GM19328 (cell line): Measurements from ENCODE around the gene QRICH2.
A peak's percentile ranks its signal among the peaks of the same experiment; 100 is the strongest.
"Not testable (repeated sequence)": the region's sequence is repeated elsewhere in the genome, so short reads cannot be mapped to it uniquely, and the experiment has no call there.

ENCODE experiments used
- ATAC-seq: cut with Tn5 transposase; IDR thresholded peaks from one replicate; pipeline ENCODE4 v1.9.1; 2021; ENCODE audit warnings: mild to moderate bottlenecking, moderate library complexity; ENCODE audit not compliant: unreplicated experiment

The QRICH2 gene, protein sequence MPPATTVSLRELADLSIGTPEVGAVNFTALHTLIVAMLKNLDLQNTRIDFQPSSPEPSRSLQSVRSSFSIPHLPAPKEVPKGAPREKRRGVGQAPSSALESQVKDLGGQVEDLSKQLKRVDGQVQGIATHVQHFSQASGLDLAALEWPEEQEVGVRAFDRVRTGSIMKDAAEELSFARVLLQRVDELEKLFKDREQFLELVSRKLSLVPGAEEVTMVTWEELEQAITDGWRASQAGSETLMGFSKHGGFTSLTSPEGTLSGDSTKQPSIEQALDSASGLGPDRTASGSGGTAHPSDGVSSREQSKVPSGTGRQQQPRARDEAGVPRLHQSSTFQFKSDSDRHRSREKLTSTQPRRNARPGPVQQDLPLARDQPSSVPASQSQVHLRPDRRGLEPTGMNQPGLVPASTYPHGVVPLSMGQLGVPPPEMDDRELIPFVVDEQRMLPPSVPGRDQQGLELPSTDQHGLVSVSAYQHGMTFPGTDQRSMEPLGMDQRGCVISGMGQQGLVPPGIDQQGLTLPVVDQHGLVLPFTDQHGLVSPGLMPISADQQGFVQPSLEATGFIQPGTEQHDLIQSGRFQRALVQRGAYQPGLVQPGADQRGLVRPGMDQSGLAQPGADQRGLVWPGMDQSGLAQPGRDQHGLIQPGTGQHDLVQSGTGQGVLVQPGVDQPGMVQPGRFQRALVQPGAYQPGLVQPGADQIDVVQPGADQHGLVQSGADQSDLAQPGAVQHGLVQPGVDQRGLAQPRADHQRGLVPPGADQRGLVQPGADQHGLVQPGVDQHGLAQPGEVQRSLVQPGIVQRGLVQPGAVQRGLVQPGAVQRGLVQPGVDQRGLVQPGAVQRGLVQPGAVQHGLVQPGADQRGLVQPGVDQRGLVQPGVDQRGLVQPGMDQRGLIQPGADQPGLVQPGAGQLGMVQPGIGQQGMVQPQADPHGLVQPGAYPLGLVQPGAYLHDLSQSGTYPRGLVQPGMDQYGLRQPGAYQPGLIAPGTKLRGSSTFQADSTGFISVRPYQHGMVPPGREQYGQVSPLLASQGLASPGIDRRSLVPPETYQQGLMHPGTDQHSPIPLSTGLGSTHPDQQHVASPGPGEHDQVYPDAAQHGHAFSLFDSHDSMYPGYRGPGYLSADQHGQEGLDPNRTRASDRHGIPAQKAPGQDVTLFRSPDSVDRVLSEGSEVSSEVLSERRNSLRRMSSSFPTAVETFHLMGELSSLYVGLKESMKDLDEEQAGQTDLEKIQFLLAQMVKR (N-terminal part only)

DNA sequence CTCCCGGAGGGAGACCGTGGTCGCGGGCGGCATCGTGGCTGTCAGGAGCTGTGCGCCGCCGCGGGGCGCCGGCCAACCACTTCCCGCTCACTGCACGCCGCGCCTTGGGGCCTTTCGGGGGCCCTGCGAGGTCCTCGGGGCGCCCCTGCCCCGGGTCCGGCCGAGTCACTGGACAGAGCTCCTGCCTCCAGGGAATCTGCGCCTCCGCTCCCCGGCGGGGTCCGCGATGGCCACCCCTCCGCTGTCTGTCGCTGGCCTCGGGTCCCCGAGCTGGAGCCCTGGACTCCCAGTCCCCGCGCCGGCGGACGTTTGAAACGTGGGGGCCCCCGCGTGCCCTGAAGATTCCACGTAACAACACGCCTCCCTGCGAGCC lies at the start of gene QRICH2:
Gene QRICH2 (minus strand): TSS at position 311 of the 373 bp plus-strand sequence. CDS start 278 bp downstream, at position 33.
- ATAC-seq = no peak

DNA sequence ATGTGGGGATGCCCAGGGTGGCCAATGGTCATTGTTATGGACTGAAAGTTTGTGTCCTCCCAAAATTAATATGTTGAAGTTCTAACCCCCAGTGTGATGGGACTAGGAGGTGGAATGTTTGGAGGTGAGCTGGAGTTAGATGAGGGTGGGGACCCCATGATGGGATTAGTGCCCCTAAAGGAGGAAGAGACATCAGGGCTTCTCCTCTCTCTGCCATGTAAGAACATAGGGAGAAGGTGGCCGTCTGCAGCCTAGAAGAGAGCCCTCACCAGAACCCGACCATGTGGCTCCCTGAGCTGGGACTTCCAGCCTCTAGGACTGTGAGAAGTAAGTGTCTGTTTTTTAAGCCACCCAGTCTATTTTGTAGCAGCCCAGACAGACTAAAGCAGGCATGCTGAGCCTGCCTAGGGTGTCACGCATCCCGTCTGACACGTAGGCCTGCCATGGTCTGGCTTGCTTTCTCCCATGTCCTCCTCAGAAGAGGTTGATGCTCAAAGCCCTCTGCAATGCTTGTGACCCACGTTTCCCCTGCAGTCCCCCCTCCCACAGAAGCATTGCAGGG lies 49.6 kb upstream of the QRICH2 start:
- no peak for ATAC-seq

DNA sequence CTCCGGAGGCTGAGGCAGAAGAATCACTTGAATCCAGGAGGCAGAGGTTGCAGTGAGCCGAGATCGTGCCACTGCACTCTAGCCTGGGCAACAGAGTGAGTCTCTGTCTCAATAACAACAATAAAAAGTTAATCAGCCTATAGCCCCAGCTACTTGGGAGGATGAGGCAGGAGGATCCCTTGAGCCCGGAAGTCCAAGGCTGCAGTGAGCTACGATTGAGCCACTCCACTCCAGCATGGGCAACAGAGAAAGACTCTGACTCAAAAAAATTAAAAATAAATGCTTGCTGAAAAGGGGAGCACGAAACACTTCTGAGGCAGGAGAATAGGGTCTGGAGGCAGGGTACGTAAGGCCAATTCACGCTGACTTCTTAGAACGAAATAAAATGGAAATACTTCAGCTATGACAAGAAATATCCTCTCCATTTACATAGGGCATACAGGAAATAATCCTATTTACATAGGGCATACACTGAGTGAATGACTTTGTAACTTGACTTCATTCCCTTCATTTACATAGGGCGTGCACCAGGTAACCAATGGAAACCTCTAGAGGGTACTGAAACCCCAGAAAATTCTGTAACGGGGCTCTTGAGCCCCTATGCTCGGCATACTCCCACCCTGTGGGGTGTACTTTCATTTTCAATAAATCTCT lies 48.9 kb upstream of the QRICH2 start:
- no peak for ATAC-seq

DNA sequence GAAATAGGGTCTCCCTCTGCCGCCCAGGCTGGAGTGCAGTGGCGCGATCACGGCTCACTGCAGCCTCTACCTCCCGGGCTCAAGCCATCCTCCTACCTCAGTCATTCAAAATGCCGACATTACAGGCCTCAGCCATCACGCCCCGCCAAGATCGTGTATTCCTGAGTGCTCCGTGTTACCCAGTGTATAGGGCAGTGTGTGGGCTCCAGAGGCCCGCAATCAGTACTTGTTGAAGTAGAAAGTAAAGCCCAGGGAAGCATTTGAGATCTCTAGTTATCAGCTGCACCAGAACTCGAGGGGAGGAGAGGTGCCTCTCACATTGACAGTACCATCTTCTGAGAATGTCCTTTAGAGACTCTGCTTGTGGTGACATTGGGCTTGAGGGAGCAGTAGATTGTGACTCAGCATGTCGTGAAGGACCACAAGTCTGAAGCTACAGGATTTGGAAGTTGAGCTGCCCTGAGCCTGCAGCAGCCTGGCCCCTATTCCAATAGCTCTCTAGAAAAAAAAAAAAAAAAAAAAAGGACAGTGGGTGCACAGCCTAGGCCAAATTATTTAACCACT lies 46.8 kb upstream of the QRICH2 start:
- no peak for ATAC-seq

DNA sequence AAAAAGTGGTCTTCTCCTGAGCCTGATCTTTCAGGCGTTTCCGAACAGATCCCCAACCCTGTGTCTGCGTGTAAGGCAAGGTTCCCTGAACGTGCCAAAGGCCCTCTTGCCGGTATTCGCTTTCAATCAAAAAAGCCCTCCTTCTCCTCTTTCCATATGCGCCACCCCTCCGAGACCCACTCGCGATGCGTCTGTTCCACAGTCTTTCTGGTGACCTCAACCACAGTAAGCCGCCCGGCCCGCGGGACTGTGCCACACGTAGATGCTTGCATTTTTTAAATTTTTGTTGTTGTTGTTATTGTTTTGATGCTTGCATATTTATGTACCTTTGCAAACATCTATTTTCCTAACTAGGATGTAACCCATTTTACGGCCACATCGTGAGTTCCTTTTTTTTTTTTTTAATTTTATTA lies 46.2 kb upstream of the QRICH2 start:
- no peak for ATAC-seq

DNA sequence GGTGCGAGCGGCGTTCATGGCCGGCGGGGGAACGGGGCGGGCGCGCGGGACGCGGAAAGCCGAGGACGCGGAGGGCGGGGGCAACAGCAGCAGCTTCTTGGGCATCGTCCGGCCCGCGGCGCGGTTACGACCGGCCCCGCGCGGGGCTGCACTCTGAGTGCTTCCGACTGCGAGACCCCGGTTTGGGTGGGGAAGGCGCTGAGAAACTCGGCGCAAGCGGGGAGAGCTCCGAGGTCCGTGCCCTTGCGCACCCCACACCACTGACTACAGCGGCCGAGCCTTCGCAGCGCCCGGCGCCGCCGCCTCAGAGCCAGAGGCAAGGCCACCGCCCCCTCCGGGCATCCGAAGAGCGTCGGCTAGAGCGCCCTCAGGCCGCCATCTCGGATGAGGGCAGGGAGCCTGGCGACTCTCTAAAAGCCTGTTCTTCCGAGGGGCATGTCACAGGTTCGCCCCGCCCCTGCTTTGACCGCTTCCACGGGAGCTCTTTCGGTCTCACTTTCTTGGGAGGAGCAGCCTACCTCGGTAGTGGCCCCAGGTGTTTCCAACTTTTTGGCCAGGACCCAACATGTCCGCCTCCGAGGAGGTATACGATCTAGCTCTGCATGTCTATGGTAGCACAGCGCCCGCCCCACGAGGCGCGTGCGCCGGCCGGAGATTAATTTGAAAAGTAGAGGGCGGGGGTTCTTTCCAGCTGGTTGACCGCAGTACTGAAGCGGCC lies 45.7 kb upstream of the QRICH2 start, which contains the start of gene PRPSAP1:
Gene PRPSAP1 (minus strand): TSS at position 318 of the 718 bp plus-strand sequence. CDS start 213 bp downstream, at position 105.
- peak; percentile 73 for ATAC-seq

DNA sequence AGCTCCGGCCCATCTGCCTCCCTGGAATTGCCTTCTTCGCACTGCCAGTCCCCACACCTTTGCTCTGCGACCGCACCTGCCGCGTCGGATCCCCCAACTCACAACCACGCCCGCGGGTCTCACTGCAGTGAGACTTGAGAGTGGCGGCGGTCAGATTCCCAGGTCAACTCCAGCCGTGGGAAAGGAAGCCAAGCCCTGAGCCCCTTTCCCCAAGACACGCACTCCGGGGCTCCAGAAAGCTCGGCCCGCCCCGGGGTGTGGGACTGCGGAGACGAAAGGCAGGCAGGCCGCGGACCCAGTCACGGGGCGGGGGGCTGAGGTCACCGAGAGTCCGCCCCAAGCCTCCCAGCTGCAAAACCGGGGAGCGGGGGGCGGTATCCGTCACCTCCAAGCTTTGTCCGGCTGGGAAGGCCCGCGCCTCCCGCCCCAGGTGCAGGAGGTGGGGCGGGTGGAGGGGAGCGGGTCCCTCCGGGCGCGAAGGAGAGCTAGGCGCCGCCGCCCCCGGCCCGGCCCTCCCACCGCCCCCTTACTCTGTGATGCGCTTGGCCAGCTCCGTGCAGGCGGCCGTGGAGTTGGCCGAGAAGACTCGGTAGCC lies 45.0 kb upstream of the QRICH2 start:
- ATAC-seq = no peak

DNA sequence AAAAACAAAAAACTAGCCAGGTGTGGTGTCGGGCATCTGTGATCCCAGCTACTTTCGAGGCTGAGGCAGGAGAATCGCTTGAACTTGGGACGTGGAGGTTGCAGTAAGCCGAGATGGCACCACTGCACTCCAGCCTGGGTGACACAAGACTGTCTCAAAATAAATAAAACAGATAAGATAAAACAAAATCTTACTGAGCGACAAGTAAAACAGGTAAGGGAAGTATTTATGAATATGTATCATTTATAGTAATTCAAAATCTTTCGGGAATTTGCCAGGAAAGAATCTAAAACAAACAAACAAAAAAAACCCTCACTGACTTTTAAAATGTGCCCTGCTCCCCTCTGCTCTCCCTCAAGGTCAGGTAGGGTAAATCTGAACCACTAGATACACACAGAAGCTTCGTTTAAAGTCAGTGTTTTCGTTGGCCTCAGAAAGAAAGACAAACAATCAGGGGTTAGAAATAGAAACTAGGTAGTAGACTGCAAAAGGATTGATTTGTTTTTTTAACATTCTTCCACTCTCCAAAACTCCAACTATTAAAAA lies 43.5 kb upstream of the QRICH2 start:
- no peak for ATAC-seq

DNA sequence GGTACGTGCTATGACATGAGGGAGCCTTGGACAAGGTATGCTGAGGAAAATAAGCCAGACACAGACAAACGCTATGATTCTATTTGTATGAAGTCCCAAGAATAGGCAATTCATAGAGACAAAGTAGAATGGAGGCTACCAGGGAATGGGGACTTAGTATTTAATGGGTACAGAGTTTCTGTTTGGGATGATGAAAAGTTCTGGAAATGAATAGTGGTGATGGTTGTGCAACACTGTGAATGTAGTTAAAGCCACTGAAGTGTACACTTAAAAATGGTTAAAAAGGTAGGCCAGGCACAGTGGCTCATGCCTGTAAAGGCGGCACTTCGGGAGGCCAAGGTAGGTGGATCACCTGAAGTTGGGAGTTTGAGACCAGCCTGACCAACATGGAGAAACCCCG lies 42.4 kb upstream of the QRICH2 start:
- ATAC-seq = no peak

DNA sequence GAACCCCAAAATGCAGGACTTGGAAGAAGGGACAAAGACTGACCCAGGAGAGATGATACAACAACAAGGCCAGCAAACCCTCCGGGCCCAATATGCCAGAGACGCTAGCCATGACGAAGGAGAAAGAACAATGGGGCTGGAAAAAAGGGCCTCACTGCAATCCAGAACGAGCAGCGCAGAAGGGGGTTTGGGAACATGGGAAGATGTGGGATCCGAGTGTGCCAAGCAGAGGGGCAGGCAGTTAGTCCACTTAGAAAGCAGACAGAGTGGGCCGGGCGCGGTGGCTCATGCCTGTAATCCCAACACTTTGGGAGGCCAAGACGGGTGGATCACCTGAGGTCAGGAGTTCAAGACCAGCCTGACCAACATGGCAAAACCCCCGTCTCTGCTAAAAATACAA lies 38.9 kb upstream of the QRICH2 start:
- ATAC-seq = not testable (repeated sequence)

DNA sequence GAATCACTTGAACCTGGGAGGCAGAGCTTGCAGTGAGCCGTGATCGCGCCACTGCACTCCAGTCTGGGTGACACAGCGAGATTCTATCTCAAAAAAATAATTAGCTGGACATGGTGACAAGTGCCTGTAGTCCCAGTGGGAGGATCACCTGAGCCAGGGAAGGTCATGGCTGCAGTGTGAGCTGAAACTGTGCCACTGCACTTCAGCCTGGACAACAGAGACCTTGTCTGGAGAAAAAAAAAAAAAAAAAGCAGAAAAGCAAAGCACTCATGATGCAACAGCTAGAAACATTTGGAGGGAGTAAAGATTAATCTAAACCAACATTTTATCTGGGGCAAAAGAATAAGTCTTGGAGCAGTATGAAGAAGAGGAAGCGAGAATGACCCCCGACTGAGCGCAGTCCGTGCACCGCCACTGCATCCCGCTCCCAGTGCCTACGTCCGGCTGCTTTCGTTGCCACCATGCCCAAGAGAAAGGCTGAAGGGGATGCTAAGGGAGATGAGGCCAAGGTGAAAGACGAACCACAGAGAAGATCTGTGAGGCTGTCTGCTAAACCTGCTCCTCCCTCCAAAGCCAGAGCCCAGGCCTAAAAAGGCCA lies 37.4 kb upstream of the QRICH2 start:
- ATAC-seq = no peak

DNA sequence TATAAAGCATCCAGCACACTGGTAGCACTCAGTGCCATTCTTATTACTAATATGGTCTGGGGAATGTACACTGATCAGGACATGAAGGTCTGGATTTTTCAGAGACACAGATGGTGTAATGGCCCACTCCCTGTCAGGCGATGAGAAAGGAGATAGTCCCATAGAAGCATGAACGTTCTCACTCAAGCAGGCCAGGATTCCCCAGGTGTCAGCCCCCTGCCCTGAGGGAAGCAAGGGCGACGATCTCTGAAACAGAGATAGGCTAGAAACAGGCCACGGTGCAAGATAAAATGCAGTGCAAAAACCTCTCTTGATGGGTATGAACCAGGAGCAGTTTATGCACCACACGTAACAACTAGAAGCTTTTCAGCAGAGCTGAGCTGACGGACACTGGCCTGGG lies 35.0 kb upstream of the QRICH2 start:
- no peak for ATAC-seq

DNA sequence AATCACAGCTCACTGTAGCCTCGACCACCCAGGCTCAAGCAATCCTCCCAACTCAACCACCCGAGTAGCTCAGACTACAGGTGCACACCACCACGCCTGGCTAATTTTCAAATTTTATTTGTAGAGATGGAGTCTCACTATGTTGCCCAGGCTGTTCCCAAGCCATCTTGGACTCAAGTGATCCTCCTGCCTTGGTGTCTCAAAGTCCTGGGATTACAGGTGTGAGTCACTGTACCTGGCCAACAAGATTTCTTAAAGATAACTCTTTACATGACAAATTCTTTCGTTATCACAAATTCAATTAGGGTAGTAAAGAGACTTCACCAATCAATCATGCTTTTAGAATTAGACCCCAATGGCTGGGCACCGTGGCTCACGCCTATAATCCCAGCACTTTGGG lies 33.2 kb upstream of the QRICH2 start:
- no peak for ATAC-seq

DNA sequence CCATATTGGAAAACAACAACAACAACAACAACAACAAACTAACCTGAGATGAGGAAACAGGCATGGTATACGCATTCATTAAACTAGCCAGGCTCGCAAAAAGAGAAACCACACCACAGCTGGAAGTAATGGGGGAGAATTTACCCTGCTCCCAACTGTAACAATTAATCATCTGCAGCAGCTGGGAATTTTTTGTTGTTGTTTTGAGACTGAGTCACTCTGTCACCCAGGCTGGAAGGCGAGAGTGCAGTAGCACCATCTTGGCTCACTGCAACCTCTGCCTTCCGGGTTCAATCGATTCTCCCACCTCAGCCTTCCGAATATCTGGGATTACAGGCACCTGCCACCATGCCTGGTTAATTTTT lies 29.3 kb upstream of the QRICH2 start:
- ATAC-seq = no peak

DNA sequence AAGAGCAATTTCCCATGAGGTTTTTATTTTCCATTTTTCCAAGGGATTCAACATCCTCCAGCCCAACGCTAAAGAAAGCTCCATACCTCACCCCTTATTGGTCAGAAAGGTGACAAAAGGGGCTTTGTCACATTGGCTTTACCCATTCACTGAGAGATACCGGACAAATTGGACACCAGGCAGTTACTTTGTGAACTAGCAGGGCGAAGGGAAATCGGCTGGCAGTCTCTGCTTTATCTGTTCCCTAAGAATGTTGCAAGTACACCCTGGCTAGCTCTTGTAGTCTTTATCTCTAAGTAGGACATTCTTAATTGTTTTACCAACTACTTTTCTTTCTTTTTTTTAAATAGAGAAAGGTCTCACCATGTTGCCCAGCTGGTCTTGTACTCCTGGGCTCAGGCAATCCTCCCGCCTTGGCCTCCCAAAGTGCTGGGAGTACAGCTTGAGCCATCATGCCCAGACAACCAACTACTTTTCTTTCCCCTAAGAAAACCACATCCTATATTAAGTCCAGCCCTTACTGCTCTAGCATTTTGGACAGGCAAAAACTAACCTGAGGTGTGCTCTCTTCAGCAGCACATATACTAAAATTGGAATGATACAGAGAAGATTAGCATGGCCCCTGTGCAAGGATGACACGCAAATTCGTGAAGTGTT lies 28.8 kb upstream of the QRICH2 start:
- ATAC-seq = no peak

DNA sequence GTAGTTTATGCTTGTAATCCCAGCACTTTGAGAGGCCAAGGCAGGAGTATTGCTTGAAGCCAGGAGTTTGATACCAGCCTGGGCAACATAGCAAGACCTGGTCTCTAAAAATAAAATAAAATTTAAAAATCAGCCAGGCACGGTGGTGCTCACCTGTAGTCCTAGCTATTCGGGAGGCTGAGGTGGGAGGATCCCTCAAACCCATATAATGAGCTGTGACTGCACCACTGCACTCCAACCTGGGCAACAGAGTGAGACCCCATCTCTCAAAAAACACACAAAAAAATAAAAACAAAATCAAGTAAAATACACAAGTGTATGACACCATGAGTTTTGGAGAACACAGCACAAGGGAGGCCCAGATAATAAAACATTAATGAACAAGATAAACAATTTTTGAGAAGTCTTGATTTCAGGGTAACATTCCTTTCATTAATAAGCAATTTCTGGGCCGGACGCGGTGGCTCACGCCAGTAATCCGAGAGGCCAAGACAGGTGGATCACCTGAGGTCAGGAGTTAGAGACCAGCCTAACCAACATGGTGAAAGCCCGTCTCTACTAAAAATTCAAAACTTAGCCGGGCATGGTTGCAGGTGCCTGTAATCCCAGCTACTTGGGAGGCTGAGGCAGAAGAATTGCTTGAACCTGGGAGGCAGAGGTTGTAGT lies 27.8 kb upstream of the QRICH2 start:
- no peak for ATAC-seq
